ENCODE measurements around the gene ETFA.

Gene ETFA

GRCh38 chr15:76190070-76190564 lies 121.2 kb downstream of the ETFA start:
- H3K4me3 ChIP-seq (ENCODE audit: low read depth, low read length): no peak overlapping the region
- no peak for TF ChIP-seq CTCF (IDR thresholded peaks at IDR 0.05; ENCODE audit: low read depth, low read length)

GRCh38 chr15:76189106-76189505 lies 122.2 kb downstream of the ETFA start:
- no peak overlapping the region for H3K4me3 ChIP-seq (ENCODE audit: low read depth, low read length)
- no peak for TF ChIP-seq CTCF (IDR thresholded peaks at IDR 0.05; ENCODE audit: low read depth, low read length)

GRCh38 chr15:76187163-76187562 lies 124.1 kb downstream of the ETFA start:
- H3K4me3 ChIP-seq (ENCODE audit: low read depth, low read length): no peak overlapping the region
- TF ChIP-seq CTCF (IDR thresholded peaks at IDR 0.05; ENCODE audit: low read depth, low read length): no peak

GRCh38 chr15:76185716-76186115 lies 125.6 kb downstream of the ETFA start:
- no peak overlapping the region for H3K4me3 ChIP-seq (ENCODE audit: low read depth, low read length)
- peak; percentile 80 for TF ChIP-seq CTCF (IDR thresholded peaks at IDR 0.05; ENCODE audit: low read depth, low read length)

GRCh38 chr15:76184650-76185035 lies 126.6 kb downstream of the ETFA start:
- H3K4me3 ChIP-seq (ENCODE audit: low read depth, low read length): no peak overlapping the region

GRCh38 chr15:76183930-76184649 lies 127.2 kb downstream of the ETFA start:
- no peak overlapping the region for H3K4me3 ChIP-seq (ENCODE audit: low read depth, low read length)
- TF ChIP-seq CTCF (IDR thresholded peaks at IDR 0.05; ENCODE audit: low read depth, low read length): no peak

More at GRCh38 chr15:76184650-76185035, 126.6 kb downstream of the ETFA start:
- TF ChIP-seq CTCF (IDR thresholded peaks at IDR 0.05; ENCODE audit: low read depth, low read length): no peak

- no peak overlapping the region for H3K4me3 ChIP-seq (ENCODE audit: low read depth, low read length)
- no peak for TF ChIP-seq CTCF (IDR thresholded peaks at IDR 0.05; ENCODE audit: low read depth, low read length)
Observed at GRCh38 chr15:76181705-76182107, 129.6 kb downstream of the ETFA start.

Measured in WI38 (cell line).